ENCODE results near the gene CSE1L. TPM values are rescaled to one million over a fixed set of nuclear protein-coding genes. Genes with fewer than 3 reads are reported as not detected.

Gene CSE1L
- total RNA-seq (2022; extraction: Qiagen RNA extraction; ENCODE audit: low read depth): 96.8 to 101 TPM (median 98.5 TPM) in 5 replicates

GRCh38 chr20:49046087-49046900, at the start of gene CSE1L:
CSE1L (plus strand) TSS chr20:49046312; CDS start chr20:49058464, 12,152 bp downstream.

Other genes with a start within 250 kb of the CSE1L start
- gene PREX1, start 218.3 kb upstream of the CSE1L start, total RNA-seq (2022; extraction: Qiagen RNA extraction; ENCODE audit: low read depth): 10.0 to 12.0 TPM (median 11.5 TPM) in 5 replicates
- gene ARFGEF2, start 124.6 kb upstream of the CSE1L start, total RNA-seq (2022; extraction: Qiagen RNA extraction; ENCODE audit: low read depth): 11.8 to 16.5 TPM (median 14.2 TPM) in 5 replicates
- gene STAU1, start 142.0 kb downstream of the CSE1L start, total RNA-seq (2022; extraction: Qiagen RNA extraction; ENCODE audit: low read depth): 59.7 to 66.3 TPM (median 63.7 TPM) in 5 replicates
- gene DDX27, start 173.1 kb downstream of the CSE1L start, total RNA-seq (2022; extraction: Qiagen RNA extraction; ENCODE audit: low read depth): 63.7 to 64.6 TPM (median 64.2 TPM) in 5 replicates
- gene ZNFX1, start 231.7 kb downstream of the CSE1L start, total RNA-seq (2022; extraction: Qiagen RNA extraction; ENCODE audit: low read depth): 21.7 to 27.8 TPM (median 23.3 TPM) in 5 replicates